H4 (cell line): ENCODE data around the gene FNIP2. TPM values are rescaled to one million over a fixed set of nuclear protein-coding genes. Genes with fewer than 3 reads are reported as not detected.
"Not testable (repeated sequence)": the region's sequence is repeated elsewhere in the genome, so short reads cannot be mapped to it uniquely, and the experiment has no call there.

Source experiments
- DNase-seq: peaks from one replicate; pipeline ENCODE4 v3.0.0-alpha.2; 2015; ENCODE audit warnings: low spot score
- total RNA-seq: library from RNA; depleted of rRNA; stranded (reverse); fragments of >200 nt; shearing (Covaris generic); gene quantifications from 2 replicates; pipeline ENCODE4 v1.2.3, GENCODE V29; 2014

FNIP2 gene
- total RNA-seq, 1 experiment from 2014 or later, result 5.7 TPM

GRCh38 chr4:158814636-158815330, 46.0 kb downstream of the FNIP2 start:
- DNase-seq, result no peak

DNA sequence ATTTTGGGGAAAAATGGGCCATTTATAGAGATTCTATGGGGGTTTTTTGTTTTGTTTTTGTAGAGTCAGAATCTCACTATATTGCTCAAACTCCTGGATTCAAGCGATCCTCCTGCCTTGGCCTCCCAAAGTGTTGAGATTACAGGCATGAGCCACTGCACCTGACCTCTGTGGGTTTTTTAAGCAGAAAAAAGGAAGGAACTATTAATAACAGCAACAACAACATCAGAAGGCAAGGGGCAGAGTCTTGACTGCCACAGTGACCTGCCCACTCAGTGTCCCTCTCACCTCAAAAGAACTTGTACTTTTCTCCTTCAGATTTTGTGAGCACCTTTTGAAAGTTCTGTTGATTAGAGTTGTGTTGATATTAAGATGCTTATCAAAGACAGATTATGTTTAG, 48.1 kb downstream of the FNIP2 start:
- DNase-seq, result no peak

GRCh38 chr4:158817562-158818296, 48.9 kb downstream of the FNIP2 start:
- DNase-seq, result peak; percentile 29

GRCh38 chr4:158818560-158819140, 49.8 kb downstream of the FNIP2 start:
- DNase-seq, result no peak

DNA sequence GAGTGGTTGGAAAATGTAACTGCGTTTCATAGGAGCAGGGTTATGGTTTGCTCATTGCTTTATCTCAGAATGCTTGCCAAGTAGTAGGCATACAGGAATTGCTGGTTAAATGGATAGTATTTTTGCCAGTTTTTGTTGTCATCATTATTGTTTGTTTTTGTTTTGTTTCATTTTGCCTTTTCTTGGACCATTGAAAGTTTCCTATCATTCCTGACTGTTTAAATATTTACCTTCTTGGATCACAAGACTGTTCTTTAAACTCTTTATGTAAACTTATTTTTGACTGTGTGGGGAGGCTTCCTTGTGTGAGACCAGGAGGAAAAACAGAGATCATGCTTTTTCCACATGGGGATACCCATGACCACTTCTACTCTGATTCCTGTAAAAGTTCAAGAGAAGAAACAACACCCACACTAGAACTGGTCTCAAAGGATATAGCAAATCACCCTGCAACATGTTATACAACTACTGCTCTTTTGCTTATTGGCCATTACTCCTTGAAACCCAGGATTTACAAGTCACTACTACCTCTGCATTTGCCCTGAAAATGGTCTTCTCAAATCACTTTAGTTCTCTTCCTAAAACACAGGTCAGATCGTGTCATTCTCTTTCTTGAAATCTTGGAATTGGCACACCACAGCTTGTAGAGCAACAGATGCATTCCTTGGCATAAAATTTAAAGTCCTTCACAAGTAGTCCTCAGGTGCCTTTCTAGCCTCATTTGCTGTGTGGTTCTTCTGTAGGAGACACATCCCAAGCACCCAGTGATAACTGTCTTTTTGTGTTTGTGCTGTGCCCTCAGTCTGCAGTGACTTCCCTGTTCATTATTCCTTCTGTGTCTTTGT, 51.3 kb downstream of the FNIP2 start:
- DNase-seq, result no peak

GRCh38 chr4:158821228-158821971, 52.6 kb downstream of the FNIP2 start:
- DNase-seq, result no peak

DNA sequence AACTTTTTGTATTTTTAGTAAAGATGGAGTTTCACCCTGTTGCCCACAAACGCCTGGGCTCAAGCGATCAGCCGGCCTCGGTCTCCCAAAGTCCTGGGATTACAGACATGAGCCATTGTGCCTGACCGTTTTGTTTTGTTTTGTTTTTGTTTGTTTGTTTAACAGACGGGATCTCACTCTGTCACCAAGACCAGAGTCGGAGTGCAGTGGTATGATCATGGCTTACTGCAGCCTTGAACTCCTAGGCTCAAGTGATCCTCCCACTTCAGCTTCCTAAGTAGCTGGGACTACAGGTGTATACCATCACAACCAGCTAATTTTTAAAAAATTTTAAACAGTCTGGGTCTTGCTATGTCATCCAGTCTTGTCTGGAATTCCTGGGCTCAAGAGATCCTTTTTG, 53.5 kb downstream of the FNIP2 start:
- no peak for DNase-seq

DNA sequence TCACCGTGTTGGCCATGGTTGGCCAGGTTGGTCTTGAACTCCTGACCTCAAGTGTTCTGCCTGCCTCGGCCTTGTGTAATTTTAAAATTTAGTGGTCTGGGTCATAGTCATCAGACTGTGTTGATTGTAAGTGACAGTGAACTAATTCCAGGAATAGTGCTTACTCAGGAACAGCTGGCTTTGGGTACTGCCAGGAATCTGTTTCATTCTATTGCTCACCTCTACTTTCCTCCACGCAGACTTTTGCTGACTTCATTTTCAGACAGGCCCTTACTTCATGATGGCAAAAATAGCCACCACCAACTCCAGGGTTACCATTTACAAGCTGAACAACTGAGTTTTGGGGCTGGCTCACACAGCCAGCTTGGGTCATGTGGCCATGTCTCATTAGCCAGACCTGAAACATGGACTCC, 54.6 kb downstream of the FNIP2 start:
- no peak for DNase-seq

DNA sequence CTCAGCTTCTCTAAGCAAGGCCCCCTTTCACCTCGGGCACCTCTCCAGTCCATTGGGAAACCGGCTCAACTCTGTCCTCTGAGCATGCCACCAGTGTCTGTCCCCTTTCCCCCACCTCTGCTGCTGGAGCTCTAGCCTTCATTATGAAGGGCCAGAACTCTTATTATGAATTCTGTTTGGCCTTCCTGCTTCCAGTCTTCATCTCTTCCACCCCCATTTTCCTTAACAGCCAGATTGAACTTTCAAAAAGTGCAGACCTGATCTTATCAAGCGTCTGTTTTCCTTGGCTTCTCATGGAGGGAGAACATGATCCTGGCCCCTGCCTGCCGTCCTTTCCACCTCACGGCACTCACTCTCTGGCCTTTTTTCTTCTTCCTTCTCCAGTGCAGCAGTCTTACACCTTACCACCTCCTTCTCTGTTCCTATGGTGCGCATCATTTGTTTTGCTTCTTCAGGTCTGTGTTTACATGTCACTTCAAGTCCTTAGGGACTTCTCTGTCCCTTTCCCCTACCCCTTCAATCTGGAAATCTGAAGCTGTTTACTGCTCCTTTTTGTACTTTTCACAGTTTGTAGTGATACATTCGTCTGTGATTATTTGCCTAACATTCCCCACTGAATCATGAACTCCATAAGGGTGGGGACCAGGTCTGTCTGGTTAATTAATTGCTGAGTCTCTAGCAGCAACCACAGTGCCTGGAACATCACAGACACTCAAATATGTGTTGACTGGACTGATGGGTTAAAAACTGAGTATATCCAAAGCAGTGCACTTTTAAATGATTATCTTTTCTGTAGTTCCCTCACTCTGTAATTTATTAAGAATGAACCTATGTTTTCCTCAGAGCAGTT, 55.8 kb downstream of the FNIP2 start:
- DNase-seq, result no peak

DNA sequence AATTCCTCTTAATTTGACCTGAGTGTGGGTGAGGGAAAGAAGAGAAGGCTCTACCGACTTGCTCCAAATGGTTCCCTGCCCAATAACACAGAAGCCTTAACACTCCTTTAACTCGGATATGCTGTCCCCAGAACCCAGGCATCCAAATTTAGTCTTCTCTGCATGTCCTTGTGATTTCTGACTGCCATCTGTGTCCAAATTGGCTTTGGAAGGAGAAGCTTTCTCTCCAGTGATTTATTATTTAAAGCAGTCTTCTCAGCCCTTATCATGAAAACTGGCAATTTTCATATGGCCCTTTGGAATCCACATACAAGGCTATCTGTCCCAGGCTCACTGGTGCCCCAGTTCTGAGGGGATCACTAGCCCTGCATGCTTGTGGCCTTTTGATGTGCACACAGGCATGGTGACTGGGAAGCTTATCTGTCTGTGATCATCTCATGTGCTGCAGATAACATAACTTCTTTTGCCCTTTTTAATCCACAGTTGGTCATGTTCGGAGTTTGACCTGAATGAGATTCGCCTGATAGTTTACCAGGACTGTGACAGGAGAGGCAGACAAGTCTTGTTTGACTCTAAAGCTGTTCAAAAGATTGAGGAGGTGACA, 56.7 kb downstream of the FNIP2 start:
- DNase-seq, result no peak

- DNase-seq, result no peak
These were observed 57.2 kb downstream of the FNIP2 start for GRCh38 chr4:158826057-158826456.

- DNase-seq, result no peak
These were observed 58.1 kb downstream of the FNIP2 start for GRCh38 chr4:158826882-158827281.

GRCh38 chr4:158827543-158827981, 58.7 kb downstream of the FNIP2 start:
- no peak for DNase-seq

- DNase-seq, result not testable (repeated sequence)
These were observed 59.3 kb downstream of the FNIP2 start for GRCh38 chr4:158828151-158828550.

DNA sequence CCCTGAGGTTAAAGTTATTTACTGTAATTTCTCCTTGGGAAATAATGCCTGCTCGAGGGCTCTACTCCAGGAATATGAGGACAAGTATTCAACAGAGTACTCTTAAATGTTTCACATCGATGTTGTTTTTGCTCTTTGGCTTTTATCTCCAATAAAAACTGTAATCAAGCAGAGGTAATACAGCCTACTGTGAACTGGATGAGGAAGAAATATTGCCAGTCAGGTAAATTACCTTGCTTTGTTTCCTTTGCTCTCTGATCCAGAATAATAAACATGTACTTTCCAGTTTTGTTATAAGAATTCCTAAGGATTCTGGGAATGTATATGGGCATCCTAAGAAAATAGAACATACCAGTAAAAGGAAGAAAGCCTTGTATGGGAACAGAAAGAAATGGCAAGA, 60.4 kb downstream of the FNIP2 start:
- no peak for DNase-seq

DNA sequence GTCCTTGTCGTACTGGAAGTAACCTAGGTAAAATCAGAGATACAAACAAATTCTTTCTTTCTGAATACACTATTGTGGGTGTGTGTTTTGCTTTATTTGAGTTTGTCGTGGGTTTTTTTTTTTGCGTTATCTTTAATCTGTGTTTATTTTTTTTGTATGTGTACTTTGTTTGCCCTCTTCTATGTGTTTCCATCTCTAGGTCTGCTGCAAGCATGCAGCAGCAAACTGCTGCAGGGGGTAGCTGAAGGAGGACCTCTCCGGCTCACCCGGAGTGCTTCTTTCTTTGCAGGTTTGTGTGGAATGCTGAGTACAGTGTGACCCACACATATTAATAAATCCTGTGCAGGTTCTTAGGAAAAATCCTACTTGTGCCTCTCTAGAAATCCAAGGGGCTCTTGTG, 64.8 kb downstream of the FNIP2 start:
- no peak for DNase-seq

DNA sequence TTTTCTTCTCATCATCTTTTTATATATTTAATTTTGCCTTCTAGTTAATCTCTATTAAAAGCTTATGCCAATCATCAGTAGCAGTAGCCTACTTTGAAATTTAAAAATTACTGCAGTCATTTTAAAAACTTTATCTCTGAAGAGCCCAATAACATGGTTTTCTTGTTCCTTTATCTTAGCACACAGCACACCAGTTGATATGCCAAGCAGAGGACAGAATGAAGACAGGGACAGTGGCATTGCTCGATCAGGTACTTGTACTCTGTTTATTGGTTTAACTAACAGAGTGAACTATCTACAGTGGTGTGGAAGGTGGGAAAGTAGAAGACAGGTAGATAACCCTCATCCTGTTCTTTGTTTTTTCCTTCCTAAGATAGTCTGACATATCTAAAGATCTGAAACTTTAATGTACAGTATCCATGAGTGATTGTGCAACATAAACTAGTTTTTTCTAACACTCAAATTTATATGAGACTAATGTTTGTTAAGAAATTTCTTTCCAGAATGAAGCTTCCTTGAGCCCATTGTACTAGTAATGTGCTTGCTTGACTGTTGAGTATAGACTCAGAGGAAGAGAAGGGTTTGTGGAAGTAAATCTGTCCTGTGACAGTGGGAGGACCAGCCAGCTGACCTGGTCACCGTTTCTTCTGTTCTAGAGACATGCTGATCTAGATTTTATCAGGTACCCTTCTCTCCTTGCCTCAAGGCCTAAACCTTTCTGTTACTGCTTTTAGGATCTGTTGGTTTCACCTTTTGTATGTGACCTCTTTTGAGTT, 66.6 kb downstream of the FNIP2 start:
- DNase-seq, result no peak

- no peak for DNase-seq
These were observed 67.2 kb downstream of the FNIP2 start for GRCh38 chr4:158836002-158836369.

DNA sequence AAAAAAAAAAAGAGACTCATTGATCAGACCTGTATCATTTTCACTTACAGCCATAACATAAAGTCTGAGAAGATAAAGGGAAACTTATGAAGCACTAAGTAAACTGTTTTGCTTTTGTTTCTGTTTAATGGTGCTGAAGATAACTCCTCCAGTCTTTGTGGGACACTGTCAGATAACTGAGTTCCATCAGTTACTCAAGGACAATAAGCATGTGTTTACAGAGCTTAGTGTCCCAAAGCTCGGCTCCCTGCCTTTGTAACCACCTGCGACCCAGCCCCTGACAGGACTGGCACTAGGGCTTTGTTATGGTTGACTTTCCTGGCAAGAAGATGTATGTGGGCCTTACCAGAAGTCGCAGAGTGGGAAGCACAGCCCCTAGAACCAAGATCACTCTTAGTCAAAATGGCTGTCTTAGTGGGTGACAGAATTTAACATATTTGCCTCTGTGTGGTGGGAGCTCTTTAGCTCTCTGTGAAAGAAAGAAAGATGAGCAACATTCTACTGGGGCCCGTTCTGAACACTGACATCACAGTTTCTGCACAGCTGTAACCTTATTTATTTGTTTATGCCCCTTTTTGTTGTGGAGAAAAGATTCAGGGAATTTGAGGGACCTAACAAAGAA, 68.1 kb downstream of the FNIP2 start:
- DNase-seq, result no peak
